Activated naive CD8-positive, alpha-beta T cell treated with anti-CD3 and anti-CD28 coated beads, Interleukin-2, amount 50 U/mL, for 24 hours (primary cell): Measurements from ENCODE around the gene WNT3.

Experiments
- ATAC-seq: fragments of 150-1000 bp; cut with Tn5 transposase; one replicate; pipeline ENCODE4 v1.10.0; 2021
- DNase-seq: peaks from one replicate; pipeline ENCODE4 v3.0.0; 2021
- H3K27ac Mint-ChIP-seq: one replicate; pipeline ENCODE4 v1.8.0; 2021; ENCODE audit warnings: mild to moderate bottlenecking, mixed read lengths
- H3K27me3 Mint-ChIP-seq: one replicate; pipeline ENCODE4 v1.8.0; 2021; ENCODE audit warnings: mixed read lengths
- H3K36me3 Mint-ChIP-seq: one replicate; pipeline ENCODE4 v1.8.0; 2021; ENCODE audit warnings: low read depth, mixed read lengths
- H3K4me1 Mint-ChIP-seq: one replicate; pipeline ENCODE4 v1.8.0; 2021; ENCODE audit warnings: mixed read lengths
- H3K4me3 Mint-ChIP-seq: one replicate; pipeline ENCODE4 v1.8.0; 2021; ENCODE audit warnings: mild to moderate bottlenecking, moderate library complexity, mixed read lengths
- H3K9me3 Mint-ChIP-seq: one replicate; pipeline ENCODE4 v1.8.0; 2021; ENCODE audit warnings: mixed read lengths

The WNT3 gene

GRCh38 chr17:46818316-46818928 lies at the start of gene WNT3:
TSS of gene WNT3 (minus strand) at chr17:46818692. CDS start at chr17:46818597, 95 bp downstream.
- Mint-ChIP-seq H3K4me1 (peaks cover 14% of the 10 kb centered on the region), H3K9me3 (no peaks in the 10 kb centered on the region), H3K36me3 (no peaks in the 10 kb centered on the region), H3K27ac (no peak within 1 kb of the TSS), H3K4me3 (peak within 1 kb of the TSS; percentile 69), H3K27me3 (peaks cover 73% of the 10 kb centered on the region)
- DNase-seq, result peak; percentile 60
- peak; percentile 69 for ATAC-seq

- Mint-ChIP-seq H3K4me3 (no peak overlapping the region), H3K36me3 (no peaks in the 10 kb centered on the region), H3K27ac (no peak overlapping the region), H3K4me1 (no peaks in the 10 kb centered on the region), H3K27me3 (peaks cover 16% of the 10 kb centered on the region), H3K9me3 (no peaks in the 10 kb centered on the region)
- no peak for ATAC-seq
- DNase-seq, result no peak
Observed at GRCh38 chr17:46866747-46867146, 48.3 kb upstream of the WNT3 start.

DNA sequence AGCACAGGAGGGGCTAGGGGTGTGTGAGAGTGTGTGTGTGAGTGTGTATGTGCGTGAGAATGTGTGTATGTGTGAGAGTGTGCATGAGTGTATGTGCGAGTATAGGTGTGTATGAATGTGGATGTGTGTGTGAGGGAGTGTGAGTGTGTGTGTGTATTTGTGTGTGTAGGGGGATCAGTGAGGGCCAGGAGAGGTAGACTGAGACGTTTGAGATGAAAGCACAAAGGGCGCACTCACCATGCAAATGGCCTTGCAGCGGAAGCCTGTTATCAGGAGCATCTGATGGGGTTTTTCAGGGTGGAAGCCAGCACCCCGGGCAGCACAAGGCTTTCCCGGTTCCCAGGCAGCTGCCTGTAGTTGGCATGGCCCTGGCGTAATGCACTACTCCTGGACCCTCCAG lies 47.8 kb upstream of the WNT3 start:
- Mint-ChIP-seq H3K9me3 (no peaks in the 10 kb centered on the region), H3K4me1 (no peaks in the 10 kb centered on the region), H3K36me3 (no peaks in the 10 kb centered on the region), H3K27ac (no peak overlapping the region), H3K27me3 (peaks cover 18% of the 10 kb centered on the region), H3K4me3 (no peak overlapping the region)
- DNase-seq (no peak), ATAC-seq (no peak)

GRCh38 chr17:46865100-46865499 lies 46.6 kb upstream of the WNT3 start:
- no peak overlapping the region for H3K27ac Mint-ChIP-seq
- H3K9me3 Mint-ChIP-seq, result no peaks in the 10 kb centered on the region
- no peak for DNase-seq
- no peaks in the 10 kb centered on the region for H3K36me3 Mint-ChIP-seq
- no peaks in the 10 kb centered on the region for H3K4me1 Mint-ChIP-seq
- no peak for ATAC-seq
- H3K27me3 Mint-ChIP-seq, result peaks cover 21% of the 10 kb centered on the region
- no peak overlapping the region for H3K4me3 Mint-ChIP-seq

DNA sequence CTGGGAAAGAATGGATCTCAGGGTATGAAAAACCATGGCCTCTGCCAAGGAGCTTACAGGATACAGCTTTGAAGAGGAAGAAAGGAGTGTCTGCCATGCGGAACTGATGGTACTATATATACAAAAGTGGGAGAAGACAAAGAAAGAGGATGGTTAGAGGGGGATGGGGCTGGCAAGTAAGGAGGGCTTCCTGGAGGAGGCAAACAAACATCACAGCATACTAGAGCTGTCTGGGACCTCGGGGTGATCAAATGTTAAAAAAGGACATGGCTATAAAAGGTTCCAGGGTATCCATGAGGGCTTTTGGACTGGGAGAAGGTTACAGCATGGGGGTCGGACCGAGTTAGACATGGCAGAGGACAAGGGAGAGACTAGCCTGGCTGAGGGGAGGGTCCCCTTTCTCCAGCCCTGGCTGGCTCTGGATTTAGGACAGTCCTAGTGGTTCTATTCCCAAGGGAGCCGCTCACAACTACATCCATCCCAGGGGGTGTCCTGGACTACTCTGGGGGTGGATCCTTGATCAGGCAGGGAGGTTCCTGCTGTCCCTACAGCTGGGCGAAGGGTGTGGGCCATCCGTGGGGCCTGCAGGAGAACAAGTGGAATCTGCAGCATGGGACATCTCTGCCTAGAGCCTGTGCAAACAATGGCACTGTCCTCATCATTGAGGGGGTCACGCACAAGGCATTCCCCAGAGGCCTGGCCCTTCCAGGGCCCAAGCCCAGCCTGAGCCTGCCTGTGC lies 45.1 kb upstream of the WNT3 start:
- DNase-seq (no peak), ATAC-seq (no peak)
- Mint-ChIP-seq H3K4me3 (no peak overlapping the region), H3K27me3 (peaks cover 25% of the 10 kb centered on the region), H3K27ac (no peak overlapping the region), H3K9me3 (no peaks in the 10 kb centered on the region), H3K4me1 (no peaks in the 10 kb centered on the region), H3K36me3 (no peaks in the 10 kb centered on the region)

GRCh38 chr17:46862949-46863348 lies 44.5 kb upstream of the WNT3 start:
- DNase-seq (no peak), ATAC-seq (no peak)
- Mint-ChIP-seq H3K27me3 (peaks cover 27% of the 10 kb centered on the region), H3K4me1 (no peaks in the 10 kb centered on the region), H3K27ac (no peak overlapping the region), H3K4me3 (no peak overlapping the region), H3K36me3 (no peaks in the 10 kb centered on the region), H3K9me3 (no peaks in the 10 kb centered on the region)

DNA sequence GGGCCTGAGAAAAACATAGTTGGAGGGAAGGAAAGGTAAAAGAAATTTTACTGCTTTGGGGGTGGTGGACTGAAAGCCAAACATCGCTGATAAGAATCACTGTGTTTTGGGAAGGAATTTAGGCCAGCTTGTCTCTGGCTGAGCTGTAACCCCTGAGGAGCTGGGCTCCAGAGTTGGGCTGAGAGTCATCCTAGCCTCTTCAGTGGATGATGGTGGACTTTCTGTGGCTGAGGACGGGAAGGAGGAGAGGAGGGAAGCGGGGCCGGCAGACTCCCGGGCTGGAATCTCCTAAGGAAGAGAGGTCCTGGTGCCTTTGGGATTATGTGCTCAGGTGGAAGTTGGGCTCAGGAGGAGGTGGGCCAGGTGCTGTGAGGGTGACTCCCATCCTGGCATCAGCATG lies 41.5 kb upstream of the WNT3 start:
- H3K9me3 Mint-ChIP-seq, result no peaks in the 10 kb centered on the region
- H3K4me3 Mint-ChIP-seq, result no peak overlapping the region
- peaks cover 36% of the 10 kb centered on the region for H3K27me3 Mint-ChIP-seq

DNA sequence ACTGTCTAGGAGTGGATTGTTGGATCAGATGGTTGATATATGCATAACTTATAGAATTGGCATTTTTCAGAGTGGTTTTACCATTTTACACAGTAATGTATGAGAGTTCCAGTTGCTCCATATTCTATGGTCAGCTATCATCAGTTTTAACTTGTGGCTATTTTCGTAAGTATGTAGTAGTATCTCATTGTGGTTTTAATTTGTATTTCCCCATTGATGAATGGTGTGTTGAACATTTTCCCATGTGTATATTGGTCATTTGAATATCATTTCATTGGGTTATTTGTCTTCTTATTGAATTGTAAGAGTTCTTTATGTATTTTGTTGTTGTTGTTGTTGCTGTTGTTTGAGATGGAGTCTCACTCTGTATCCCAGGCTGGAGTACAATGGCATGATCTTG lies 39.1 kb upstream of the WNT3 start:
- Mint-ChIP-seq H3K36me3 (no peaks in the 10 kb centered on the region), H3K9me3 (no peaks in the 10 kb centered on the region), H3K27ac (no peak overlapping the region), H3K4me3 (no peak overlapping the region), H3K27me3 (peaks cover 46% of the 10 kb centered on the region), H3K4me1 (no peaks in the 10 kb centered on the region)
- DNase-seq, result no peak
- no peak for ATAC-seq

More for the DNA sequence above, 41.5 kb upstream of the WNT3 start:
- H3K4me1 Mint-ChIP-seq, result no peaks in the 10 kb centered on the region
- no peak for DNase-seq
- no peaks in the 10 kb centered on the region for H3K36me3 Mint-ChIP-seq
- no peak overlapping the region for H3K27ac Mint-ChIP-seq
- no peak for ATAC-seq

DNA sequence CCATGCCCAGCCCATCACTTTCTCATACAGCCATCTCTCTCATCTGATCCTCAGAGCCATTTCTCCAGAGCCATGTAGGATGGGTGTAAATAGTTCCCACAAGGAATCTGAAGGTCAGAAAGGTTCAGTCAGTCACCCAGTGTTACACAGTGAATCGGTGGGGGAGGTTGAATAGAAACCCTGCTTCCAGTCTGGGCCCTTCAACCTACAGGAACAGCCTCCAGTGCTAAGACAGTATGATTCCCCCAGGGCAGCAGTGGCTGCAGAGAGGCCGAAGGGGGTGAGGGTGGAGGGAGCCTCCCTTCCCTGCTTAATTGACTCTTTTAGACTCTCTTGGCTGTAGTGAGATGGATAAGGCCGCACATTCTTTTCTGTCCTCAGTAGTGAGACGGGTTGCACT lies 36.5 kb upstream of the WNT3 start:
- no peak for ATAC-seq
- Mint-ChIP-seq H3K36me3 (no peaks in the 10 kb centered on the region), H3K9me3 (no peaks in the 10 kb centered on the region), H3K4me3 (no peak overlapping the region), H3K27me3 (peaks cover 62% of the 10 kb centered on the region), H3K4me1 (peaks cover 2% of the 10 kb centered on the region), H3K27ac (no peak overlapping the region)
- DNase-seq, result no peak

- Mint-ChIP-seq H3K27ac (no peak overlapping the region), H3K9me3 (no peaks in the 10 kb centered on the region), H3K4me3 (no peak overlapping the region), H3K27me3 (peaks cover 64% of the 10 kb centered on the region), H3K4me1 (peaks cover 2% of the 10 kb centered on the region), H3K36me3 (no peaks in the 10 kb centered on the region)
- DNase-seq, result no peak
- no peak for ATAC-seq
Observed at GRCh38 chr17:46854515-46854914, 36.0 kb upstream of the WNT3 start.

DNA sequence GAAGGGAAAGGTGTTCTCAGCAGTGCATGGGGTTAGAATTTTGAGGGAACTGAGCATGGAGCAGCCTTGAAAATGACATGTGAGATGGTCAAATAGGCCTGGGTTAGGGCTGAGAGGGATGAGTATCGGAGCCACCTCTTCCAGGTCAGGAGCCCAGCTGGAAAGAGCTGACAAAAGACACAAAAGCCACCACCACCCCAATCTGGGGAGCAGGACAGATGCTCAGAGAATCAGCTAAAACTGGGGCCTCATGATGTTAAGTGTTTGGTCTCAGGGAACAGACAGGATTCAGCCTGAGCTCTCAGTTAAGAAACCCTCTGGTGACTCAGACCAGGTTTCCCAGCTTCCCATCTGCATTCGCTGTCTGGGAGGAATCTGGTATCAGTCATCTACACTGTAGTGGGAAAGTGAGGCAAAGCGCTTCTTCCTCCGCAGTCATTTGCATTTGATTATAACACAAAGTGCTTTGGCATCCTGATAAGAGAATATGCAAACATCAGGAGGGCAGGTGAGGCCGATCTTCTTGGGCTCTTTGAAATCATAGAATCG lies 35.5 kb upstream of the WNT3 start:
- ATAC-seq (no peak), DNase-seq (no peak)
- Mint-ChIP-seq H3K4me1 (peaks cover 2% of the 10 kb centered on the region), H3K27me3 (peaks cover 65% of the 10 kb centered on the region), H3K4me3 (no peak overlapping the region), H3K27ac (no peak overlapping the region), H3K9me3 (no peaks in the 10 kb centered on the region), H3K36me3 (no peaks in the 10 kb centered on the region)

- peaks cover 71% of the 10 kb centered on the region for H3K27me3 Mint-ChIP-seq
- H3K4me3 Mint-ChIP-seq, result peak within 1 kb of the TSS; percentile 37
- H3K4me1 Mint-ChIP-seq, result peaks cover 2% of the 10 kb centered on the region
- ATAC-seq (no peak), DNase-seq (no peak)
- H3K36me3 Mint-ChIP-seq, result no peaks in the 10 kb centered on the region
- H3K27ac Mint-ChIP-seq, result no peak within 1 kb of the TSS
- H3K9me3 Mint-ChIP-seq, result no peaks in the 10 kb centered on the region
Observed at GRCh38 chr17:46851029-46851741, 32.7 kb upstream of the WNT3 start, which contains the start of gene WNT9B. TSS of gene WNT9B (plus strand) at chr17:46851583. CDS start at chr17:46851639, 56 bp downstream.

DNA sequence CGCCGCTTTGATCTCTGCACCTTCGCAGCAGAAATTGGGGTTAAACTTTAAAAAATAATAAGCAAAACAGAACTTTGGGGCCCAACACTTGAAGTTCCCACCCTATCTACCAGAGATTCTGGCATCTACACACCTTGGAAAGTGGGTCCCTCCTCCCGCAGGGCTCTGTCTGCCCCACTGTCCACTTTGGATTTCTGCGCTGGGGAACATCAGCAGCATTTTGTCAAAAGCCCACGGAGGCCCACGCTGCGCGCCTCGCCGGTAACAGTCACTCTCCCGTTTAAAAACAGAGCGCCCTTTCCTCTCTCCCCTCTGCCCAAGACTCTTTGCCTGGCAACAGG lies 32.2 kb upstream of the WNT3 start:
- H3K36me3 Mint-ChIP-seq, result no peaks in the 10 kb centered on the region

GRCh38 chr17:46848534-46848933 lies 30.0 kb upstream of the WNT3 start:
- no peak overlapping the region for H3K4me3 Mint-ChIP-seq
- H3K27ac Mint-ChIP-seq, result no peak overlapping the region
- H3K27me3 Mint-ChIP-seq, result peaks cover 60% of the 10 kb centered on the region
- DNase-seq, result no peak
- H3K4me1 Mint-ChIP-seq, result peaks cover 2% of the 10 kb centered on the region
- peaks cover 3% of the 10 kb centered on the region for H3K9me3 Mint-ChIP-seq
- no peak for ATAC-seq
- peaks cover under 1% of the 10 kb centered on the region for H3K36me3 Mint-ChIP-seq

More for the DNA sequence above, 32.2 kb upstream of the WNT3 start:
- Mint-ChIP-seq H3K4me3 (no peak overlapping the region), H3K9me3 (no peaks in the 10 kb centered on the region), H3K27me3 (peaks cover 69% of the 10 kb centered on the region), H3K4me1 (peaks cover 2% of the 10 kb centered on the region), H3K27ac (no peak overlapping the region)
- ATAC-seq (no peak), DNase-seq (no peak)
